ENCODE data around the gene CRX. TPM values are rescaled to one million over a fixed set of nuclear protein-coding genes. Genes with fewer than 3 reads are reported as not detected.

CRX gene
- total and polyA plus RNA-seq, 2 of the 4 experiments (the other 2 are of a cell fraction), result not detected

DNA sequence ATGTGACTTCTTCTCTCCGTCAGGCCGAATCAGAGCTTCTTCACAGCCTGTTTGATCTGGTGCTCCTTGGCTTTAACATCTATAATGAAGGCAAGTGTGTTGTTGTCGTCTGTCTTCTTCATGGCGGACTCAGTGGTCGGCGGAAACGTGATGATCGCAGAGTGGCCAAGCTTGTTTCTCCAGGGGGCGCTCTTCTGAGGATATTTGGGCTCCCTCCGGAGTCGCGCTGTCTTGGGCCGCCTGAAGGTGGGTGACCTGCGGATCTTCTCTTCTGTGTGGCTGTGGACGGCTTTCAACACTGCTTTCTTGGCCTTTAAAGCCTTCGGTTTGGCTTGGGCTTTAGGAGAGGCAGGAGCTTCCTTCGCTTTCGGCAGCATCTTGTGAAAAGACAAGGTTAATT, 27.2 kb upstream of the CRX start:
- no peak overlapping the region for H2BK20ac ChIP-seq (ENCODE audit: low read depth, low read length)
- dilution Hi-C loops (cut with HindIII; ENCODE audit: low sequenced_read_pairs, unreplicated experiment), result no loop called here
- H2BK5ac ChIP-seq (ENCODE audit: low read depth, low read length, poor library complexity, severe bottlenecking), result no peak overlapping the region
- H3K18ac ChIP-seq (ENCODE audit: low read depth, low read length), result no peak overlapping the region
- H3K27ac ChIP-seq (ENCODE audit: insufficient read depth, low read length), result no peak overlapping the region
- no peaks in the 10 kb centered on the region for H3K9me1 ChIP-seq (ENCODE audit: insufficient read depth, low read length)
- no peak overlapping the region for H2AK5ac ChIP-seq (ENCODE audit: low read depth, low read length)
- H3K4me1 ChIP-seq (ENCODE audit: control insufficient read depth, insufficient read depth, low read length), result no peaks in the 10 kb centered on the region
- ATAC-seq (ENCODE audit: low read depth) (no peak), DNase-seq (no peak)
- H4K8ac ChIP-seq (ENCODE audit: low read depth in 2 of 2, low read length in 2 of 2), result no peak overlapping the region
- ChIA-PET POLR2A (ENCODE audit: unreplicated experiment) (no interaction called here), CTCF (interaction anchor here (0.6 kb wide), 1 partner anchor 20 kb away, joined by 3 read pairs; no protein-coding TSS in a partner anchor)
- peaks cover 7% of the 10 kb centered on the region for H3K27me3 ChIP-seq (ENCODE audit: control insufficient read depth, insufficient read depth, low read length)
- no peak overlapping the region for H3K56ac ChIP-seq (ENCODE audit: extremely low read depth, insufficient read depth, low read length)
- no peak overlapping the region for H2AK9ac ChIP-seq (replicated peaks; ENCODE audit: low read depth, low read length, poor library complexity)
- H3K4me3 ChIP-seq (ENCODE audit: insufficient read depth, low read depth, low read length), result no peak overlapping the region
- no peak overlapping the region for H3K9ac ChIP-seq (ENCODE audit: low read depth, low read length)
- in situ Hi-C loops (cut with MboI; ENCODE audit: low sequenced_read_pairs), result no loop called here
- no peak overlapping the region for H4K5ac ChIP-seq (ENCODE audit: low read depth, low read length)
- 67% methylated on average over 1 of the region's 18 CpGs; no CpG with 5 or more reads in 1 of the 2 experiments for WGBS, 2 experiments (ENCODE audit: extremely low coverage in 2 of 2, insufficient read length in 1 of 2)
- H2BK15ac ChIP-seq (ENCODE audit: low read depth, low read length), result no peak overlapping the region
- TF ChIP-seq POLR2A (IDR thresholded peaks at IDR 0.05; ENCODE audit: low read depth, low read length) (no peak), MAZ (IDR thresholded peaks at IDR 0.05; ENCODE audit: borderline replicate concordance, low read depth, low read length) (no peak), RAD21 (IDR thresholded peaks at IDR 0.05; ENCODE audit: low read length) (no peak), BHLHE40 (IDR thresholded peaks at IDR 0.05; ENCODE audit: low read depth, low read length) (no peak), ELK1 (IDR thresholded peaks at IDR 0.05; ENCODE audit: borderline replicate concordance, low read depth, low read length) (no peak), FOS (IDR thresholded peaks at IDR 0.05; ENCODE audit: low read depth, low read length) (no peak), CEBPB (IDR thresholded peaks at IDR 0.05; ENCODE audit: low read depth, low read length) (no peak), NFE2L2 (IDR thresholded peaks at IDR 0.05; ENCODE audit: low read depth, low read length) (no peak), MAFK (IDR thresholded peaks at IDR 0.05; ENCODE audit: low read depth, low read length) (no peak), RCOR1 (IDR thresholded peaks at IDR 0.05; ENCODE audit: insufficient replicate concordance, low read length) (no peak), CTCF (conservative IDR thresholded peaks at IDR 0.05; ENCODE audit: low read depth, low read length) (no peak)
- TF ChIP-seq, protein P1, sequence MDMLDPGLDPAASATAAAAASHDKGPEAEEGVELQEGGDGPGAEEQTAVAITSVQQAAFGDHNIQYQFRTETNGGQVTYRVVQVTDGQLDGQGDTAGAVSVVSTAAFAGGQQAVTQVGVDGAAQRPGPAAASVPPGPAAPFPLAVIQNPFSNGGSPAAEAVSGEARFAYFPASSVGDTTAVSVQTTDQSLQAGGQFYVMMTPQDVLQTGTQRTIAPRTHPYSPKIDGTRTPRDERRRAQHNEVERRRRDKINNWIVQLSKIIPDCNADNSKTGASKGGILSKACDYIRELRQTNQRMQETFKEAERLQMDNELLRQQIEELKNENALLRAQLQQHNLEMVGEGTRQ (IDR thresholded peaks at IDR 0.05; ENCODE audit: low read depth, low read length), result no peak
- BruUV-seq (replicated peaks), result no TSS peak
- intact Hi-C loops (cut with micrococcal nuclease), result no loop called here
- no peaks in the 10 kb centered on the region for H4K20me1 ChIP-seq (ENCODE audit: insufficient read depth, low read length)
- no peak overlapping the region for H3K14ac ChIP-seq (replicated peaks; ENCODE audit: low read depth, low read length)
- no peaks in the 10 kb centered on the region for H3K36me3 ChIP-seq (ENCODE audit: control insufficient read depth, insufficient read depth, low read length)
- H2AFZ ChIP-seq (replicated peaks; ENCODE audit: low read length, poor library complexity), result no peak overlapping the region
- no peaks in the 10 kb centered on the region for H3K9me3 ChIP-seq (ENCODE audit: control insufficient read depth, insufficient read depth, low read length)
- H3K4me2 ChIP-seq (ENCODE audit: low read depth, low read length), result no peak overlapping the region
- no peak overlapping the region for H3K23ac ChIP-seq (ENCODE audit: low read depth, low read length)
- H2BK120ac ChIP-seq (ENCODE audit: low read depth, low read length), result no peak overlapping the region
- H3K4ac ChIP-seq (ENCODE audit: low read depth, low read length), result no peak overlapping the region
- no peaks in the 10 kb centered on the region for H3K79me1 ChIP-seq (ENCODE audit: low read depth in 1 of 2, low read length in 2 of 2)
- no peak overlapping the region for H4K91ac ChIP-seq (ENCODE audit: insufficient read depth, low read depth, low read length)
